Measurements from ENCODE around the gene KCNJ5.

DNA sequence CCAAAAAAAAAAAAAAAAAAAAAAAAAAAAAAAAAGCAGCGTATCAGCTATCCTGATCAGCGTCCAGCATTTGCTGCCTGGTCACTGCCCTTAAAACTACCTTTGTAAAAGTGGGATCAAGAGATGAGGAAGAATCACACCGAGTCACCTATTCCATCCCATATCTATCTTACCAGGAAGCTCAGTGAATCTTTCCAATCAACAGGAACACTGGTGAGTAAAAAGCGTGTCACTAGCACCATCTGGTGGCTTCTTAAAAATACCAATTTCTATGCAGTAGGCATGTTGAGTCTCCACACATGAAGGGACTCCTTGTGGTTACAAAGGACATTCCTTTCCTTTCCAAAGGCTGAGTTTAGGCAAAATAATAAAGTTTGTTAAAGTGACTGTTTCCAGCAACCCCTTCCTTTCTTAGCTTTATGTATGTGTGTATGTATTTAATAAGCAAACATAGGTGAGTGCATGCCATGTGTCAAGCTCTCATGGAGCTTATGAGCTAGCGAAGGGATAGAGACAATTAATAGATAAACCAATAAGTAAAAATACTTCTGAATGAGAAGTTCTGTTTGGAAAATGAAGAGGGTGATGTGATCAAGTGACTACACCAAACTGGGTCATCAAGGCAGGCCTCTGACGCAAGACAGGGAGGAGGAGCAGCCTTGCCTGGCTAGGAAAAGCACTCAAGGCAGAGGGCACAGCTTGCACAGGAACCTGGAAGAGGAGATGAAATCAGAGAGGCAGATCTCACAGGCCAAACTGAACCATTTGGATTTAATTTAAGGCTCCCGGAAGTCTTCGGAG lies 65.4 kb downstream of the KCNJ5 start:
- TF ChIP-seq CTCF (IDR thresholded peaks at IDR 0.05) (peak; percentile 51 to 83 (median 71)), POLR2A (IDR thresholded peaks at IDR 0.05) (no peak)
